Right ventricle myocardium superior (tissue), 1 donor: Measurements from ENCODE around the gene CER1. TPM values are rescaled to one million over a fixed set of nuclear protein-coding genes. Genes with fewer than 3 reads are reported as not detected.

Source experiments
- ATAC-seq: fragments of 200-7000 bp; cut with Tn5 transposase; one replicate; pipeline ENCODE4 v1.9.1; 2020; ENCODE audit warnings: mild to moderate bottlenecking; ENCODE audit not compliant: poor library complexity
- DNase-seq: peaks from one replicate; pipeline ENCODE4 v3.0.0-alpha.2; 2020
- intact Hi-C: fragments of 100-400 bp; cut with DNase I; formaldehyde crosslinking; loops from one replicate; pipeline ENCODE4 v1.11.2; 2022
- total RNA-seq: library from RNA; stranded (reverse); fragmentation: NEBNext Ultra II Directional; extraction: Animal tissue kit (Norgen Biotek cat#: 25700); gene quantifications from one replicate; pipeline ENCODE4 v1.2.1, GENCODE V29; 2021
- donor health status: DM: no; HTN: yes; CAD: no; lungs with severe emphysema.

Gene CER1
- total RNA-seq, 1 donor from 2014 or later: not detected

GRCh38 chr9:14677872-14678271 is 44.7 kb downstream of the CER1 start:
- ATAC-seq (no peak), DNase-seq (no peak)
- intact Hi-C loops: no loop called here

GRCh38 chr9:14677396-14677795 is 45.1 kb downstream of the CER1 start:
- ATAC-seq (no peak), DNase-seq (no peak)
- intact Hi-C loops: no loop called here

- intact Hi-C loops: no loop called here
- DNase-seq (no peak), ATAC-seq (no peak)
Measured at GRCh38 chr9:14674630-14675029, 47.9 kb downstream of the CER1 start.

- ATAC-seq (no peak), DNase-seq (no peak)
- intact Hi-C loops: no loop called here
Measured at GRCh38 chr9:14671377-14671776, 51.2 kb downstream of the CER1 start.

GRCh38 chr9:14670718-14671117 is 51.8 kb downstream of the CER1 start:
- intact Hi-C loops: no loop called here
- DNase-seq (no peak), ATAC-seq (no peak)

Other genes with a start within 250 kb of the CER1 start
- 4.8 TPM for gene ZDHHC21, start 29.3 kb downstream of the CER1 start, total RNA-seq
- gene FREM1, start 187.7 kb upstream of the CER1 start, total RNA-seq: 2.0 TPM